Erythroblast (primary cell): Measurements from ENCODE around the gene PRKCE.

Source experiments
- GATA1 ChIP-seq: IDR thresholded peaks from 2 replicates; pipeline ENCODE4 v1.6.1; 2011; ENCODE audit warnings: low read depth, mild to moderate bottlenecking, control low read depth, low read length, moderate library complexity
- POLR2A ChIP-seq: IDR thresholded peaks from 2 replicates; pipeline ENCODE4 v1.6.1; 2011; ENCODE audit warnings: mild to moderate bottlenecking, low read length

DNA sequence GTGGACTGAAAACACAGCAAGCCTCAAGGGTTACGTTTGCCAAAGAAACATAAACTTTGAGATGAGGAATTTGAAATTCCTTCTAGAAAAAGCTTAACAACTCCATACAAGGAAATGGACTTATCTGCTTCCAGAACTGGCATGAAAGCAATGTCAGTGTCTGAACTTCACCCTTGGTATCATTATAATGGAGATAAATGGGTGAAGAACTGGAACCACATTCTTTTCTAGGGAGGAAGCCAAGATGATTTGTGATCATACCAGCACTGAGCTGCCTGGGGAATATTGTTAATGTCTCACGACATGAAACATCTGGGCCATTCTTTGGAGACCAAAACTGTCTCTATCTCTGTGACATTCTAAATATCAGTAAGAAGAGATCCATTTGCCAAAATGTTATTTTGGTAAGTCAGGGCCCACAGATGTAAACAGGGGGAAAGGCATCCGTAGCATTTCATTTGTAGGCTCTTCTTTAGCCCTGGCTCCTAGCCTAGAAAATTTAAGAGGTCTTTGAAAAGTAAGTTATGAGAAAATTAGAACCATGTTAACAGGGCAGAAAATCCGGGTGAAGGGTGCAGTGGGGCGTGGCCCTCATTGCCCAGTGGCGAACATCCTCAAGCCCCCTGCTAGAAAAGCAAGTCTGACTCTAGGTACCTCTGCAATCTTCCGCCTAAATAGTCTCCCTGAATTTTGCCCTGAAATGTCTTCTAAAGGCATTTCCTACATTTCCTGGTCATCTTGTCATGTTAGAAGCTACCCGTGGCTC lies 350.4 kb downstream of the PRKCE start:
- TF ChIP-seq POLR2A = no peak
- no peak for TF ChIP-seq GATA1
